OCI-LY3 (cell line): ENCODE measurements around the gene MVD.

Source experiments
- EZH2phosphoT487 ChIP-seq: fragments of 200-600 bp; shearing (Covaris generic); IDR thresholded peaks from 2 replicates; pipeline ENCODE4 v1.6.1; 2018; ENCODE audit warnings: antibody characterized with exemption, mixed run types, low read depth
- TF ChIP-seq, protein P1 (sequence below): fragments of 200-600, 300-600 bp; sonication (generic); IDR thresholded peaks from 2 replicates; pipeline ENCODE4 v1.5.1; 2014; ENCODE audit warnings: antibody characterized with exemption, low read length, low read depth

DNA sequence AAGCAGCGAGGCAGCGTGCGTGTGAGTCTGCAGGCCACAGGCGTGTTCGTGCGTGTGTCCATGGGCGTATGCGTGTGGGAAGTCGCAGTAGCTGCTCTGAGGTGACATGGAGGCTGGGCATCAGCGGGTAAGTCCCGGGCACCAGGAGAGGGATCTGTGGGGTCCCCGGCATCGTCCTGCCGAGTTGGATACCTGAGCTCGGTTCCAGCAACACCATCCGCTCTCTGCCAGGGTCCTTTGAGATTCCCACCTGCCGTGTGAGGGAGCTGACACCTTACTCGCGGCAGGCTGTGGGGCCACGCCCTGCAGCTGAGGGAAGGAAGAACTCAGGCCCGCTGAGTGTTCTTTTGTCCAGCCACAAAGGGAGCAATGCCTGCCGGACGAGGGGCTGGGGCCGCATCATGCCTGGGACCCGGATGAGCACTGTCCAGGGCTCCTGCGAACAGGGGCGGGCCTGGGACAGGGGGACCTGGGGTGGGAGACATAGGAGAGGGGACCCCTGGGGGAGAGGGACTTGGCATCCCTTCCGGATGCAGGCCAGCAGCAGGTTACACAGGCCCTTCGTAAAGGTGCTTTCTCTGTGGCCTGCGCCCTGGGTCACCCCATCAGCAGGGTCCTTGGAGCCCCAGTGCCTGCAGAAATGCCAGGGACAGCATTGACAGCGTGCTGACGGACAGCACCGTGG is 28.4 kb upstream of the MVD start:
- TF ChIP-seq, protein P1, sequence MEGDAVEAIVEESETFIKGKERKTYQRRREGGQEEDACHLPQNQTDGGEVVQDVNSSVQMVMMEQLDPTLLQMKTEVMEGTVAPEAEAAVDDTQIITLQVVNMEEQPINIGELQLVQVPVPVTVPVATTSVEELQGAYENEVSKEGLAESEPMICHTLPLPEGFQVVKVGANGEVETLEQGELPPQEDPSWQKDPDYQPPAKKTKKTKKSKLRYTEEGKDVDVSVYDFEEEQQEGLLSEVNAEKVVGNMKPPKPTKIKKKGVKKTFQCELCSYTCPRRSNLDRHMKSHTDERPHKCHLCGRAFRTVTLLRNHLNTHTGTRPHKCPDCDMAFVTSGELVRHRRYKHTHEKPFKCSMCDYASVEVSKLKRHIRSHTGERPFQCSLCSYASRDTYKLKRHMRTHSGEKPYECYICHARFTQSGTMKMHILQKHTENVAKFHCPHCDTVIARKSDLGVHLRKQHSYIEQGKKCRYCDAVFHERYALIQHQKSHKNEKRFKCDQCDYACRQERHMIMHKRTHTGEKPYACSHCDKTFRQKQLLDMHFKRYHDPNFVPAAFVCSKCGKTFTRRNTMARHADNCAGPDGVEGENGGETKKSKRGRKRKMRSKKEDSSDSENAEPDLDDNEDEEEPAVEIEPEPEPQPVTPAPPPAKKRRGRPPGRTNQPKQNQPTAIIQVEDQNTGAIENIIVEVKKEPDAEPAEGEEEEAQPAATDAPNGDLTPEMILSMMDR: no peak
- no peak for TF ChIP-seq EZH2phosphoT487
